Stimulated activated CD4-positive, alpha-beta T cell treated with anti-CD3 and anti-CD28 coated beads, Interleukin-4, amount 100 ng/mL, for 1 hour (primary cell): ENCODE data around the gene GPR139.

Experiments used
- DNase-seq: peaks from one replicate; pipeline ENCODE4 v3.0.0-alpha.2; 2020

GPR139 gene

GRCh38 chr16:20073203-20074098 lies at the start of gene GPR139:
Gene GPR139, minus strand, starts transcription at chr16:20073890. Its CDS starts 274 bp downstream, at chr16:20073616.
- no peak for DNase-seq

GRCh38 chr16:20122011-20122410 lies 48.3 kb upstream of the GPR139 start:
- DNase-seq = no peak

- DNase-seq = no peak
These were observed 40.7 kb upstream of the GPR139 start for GRCh38 chr16:20114356-20114755.

- DNase-seq = no peak
These were observed 37.5 kb upstream of the GPR139 start for GRCh38 chr16:20111143-20111542.

- DNase-seq = no peak
These were observed 33.4 kb upstream of the GPR139 start for GRCh38 chr16:20107083-20107482.

- no peak for DNase-seq
These were observed 31.0 kb upstream of the GPR139 start for GRCh38 chr16:20104563-20105183.

- no peak for DNase-seq
These were observed 28.8 kb upstream of the GPR139 start for GRCh38 chr16:20102521-20102920.

GRCh38 chr16:20102021-20102420 lies 28.3 kb upstream of the GPR139 start:
- no peak for DNase-seq

GRCh38 chr16:20099375-20099774 lies 25.7 kb upstream of the GPR139 start:
- no peak for DNase-seq

- no peak for DNase-seq
These were observed 20.5 kb upstream of the GPR139 start for GRCh38 chr16:20094157-20094556.

- DNase-seq = no peak
These were observed 15.7 kb upstream of the GPR139 start for GRCh38 chr16:20089246-20089965.

GRCh38 chr16:20084624-20085226 lies 11.0 kb upstream of the GPR139 start:
- DNase-seq = no peak

GRCh38 chr16:20079106-20079505 lies 5.4 kb upstream of the GPR139 start:
- no peak for DNase-seq

GRCh38 chr16:20075243-20075642 lies 1.6 kb upstream of the GPR139 start:
- DNase-seq = no peak

GRCh38 chr16:20074099-20074991 lies 655 bp upstream of the GPR139 start:
- no peak for DNase-seq

GRCh38 chr16:20072874-20073202 lies 852 bp downstream of the GPR139 start:
- DNase-seq = no peak

- no peak for DNase-seq
These were observed 1.4 kb downstream of the GPR139 start for GRCh38 chr16:20072146-20072873.

GRCh38 chr16:20064931-20065330 lies 8.8 kb downstream of the GPR139 start:
- DNase-seq = no peak

GRCh38 chr16:20064520-20064919 lies 9.2 kb downstream of the GPR139 start:
- no peak for DNase-seq

- DNase-seq = no peak
These were observed 12.6 kb downstream of the GPR139 start for GRCh38 chr16:20061132-20061531.

GRCh38 chr16:20056436-20056835 lies 17.3 kb downstream of the GPR139 start:
- DNase-seq = no peak

- no peak for DNase-seq
These were observed 20.4 kb downstream of the GPR139 start for GRCh38 chr16:20053336-20053735.
